HEK293 (cell line): ENCODE results near the gene RALGAPA1.

Experiments used
- CTCF ChIP-seq: fragments of 450-650 bp; formaldehyde crosslinking; IDR thresholded peaks from 2 replicates; pipeline ENCODE4 v1.5.1; 2016; ENCODE audit warnings: missing biosample characterization, missing genetic modification characterization
- PBX3 ChIP-seq: sonication (generic); formaldehyde crosslinking; IDR thresholded peaks from 2 replicates; pipeline ENCODE4 v1.8.1; 2022; ENCODE audit warnings: mild to moderate bottlenecking, moderate library complexity, missing genetic modification reagents
- YY1 ChIP-seq: fragments of 450-650 bp; formaldehyde crosslinking; IDR thresholded peaks from 2 replicates; pipeline ENCODE4 v1.5.1; 2018; ENCODE audit warnings: missing biosample characterization, missing genetic modification characterization
- ZNF350 ChIP-seq: fragments of 450-650 bp; formaldehyde crosslinking; IDR thresholded peaks from 2 replicates; pipeline ENCODE4 v1.5.0; 2017; ENCODE audit warnings: missing biosample characterization, mild to moderate bottlenecking, missing genetic modification characterization
- ZNF362 ChIP-seq: fragments of 450-650 bp; formaldehyde crosslinking; IDR thresholded peaks from 2 replicates; pipeline ENCODE4 v1.5.1; 2016; ENCODE audit warnings: missing biosample characterization, missing genetic modification characterization
- ZNF449 ChIP-seq: fragments of 450-650 bp; formaldehyde crosslinking; IDR thresholded peaks from 2 replicates; pipeline ENCODE4 v1.5.1; 2017; ENCODE audit warnings: missing biosample characterization, mild to moderate bottlenecking, missing genetic modification characterization, moderate library complexity

- TF ChIP-seq CTCF (tag by site-specific recombination): no peak
- no peak for TF ChIP-seq ZNF350
- no peak for TF ChIP-seq PBX3 (CRISPR knock-in tag)
- no peak for TF ChIP-seq ZNF362
- TF ChIP-seq ZNF449: no peak
- no peak for TF ChIP-seq YY1 (tag by site-specific recombination)
These were observed 120.1 kb downstream of the RALGAPA1 start for GRCh38 chr14:35689000-35689460.
